ENCODE measurements around the gene COQ10A.

Gene COQ10A

DNA sequence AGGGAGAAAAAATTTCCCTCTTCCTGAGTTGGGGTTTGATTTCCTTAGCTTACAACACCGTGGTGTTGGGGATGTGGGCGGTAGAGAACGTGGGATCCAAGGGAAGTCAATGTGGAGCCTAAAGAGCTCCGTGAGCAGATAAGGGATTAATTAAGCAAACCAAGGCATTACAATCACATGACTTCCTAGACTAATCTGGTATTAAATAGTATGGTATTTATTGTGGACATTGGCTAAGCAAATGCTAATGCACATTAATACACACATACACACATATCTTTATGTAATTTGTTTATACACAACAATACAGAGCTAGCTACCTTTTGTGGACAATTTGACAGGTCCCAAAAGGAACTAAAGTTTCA lies 44.2 kb upstream of the COQ10A start:
- TF ChIP-seq, protein P1, sequence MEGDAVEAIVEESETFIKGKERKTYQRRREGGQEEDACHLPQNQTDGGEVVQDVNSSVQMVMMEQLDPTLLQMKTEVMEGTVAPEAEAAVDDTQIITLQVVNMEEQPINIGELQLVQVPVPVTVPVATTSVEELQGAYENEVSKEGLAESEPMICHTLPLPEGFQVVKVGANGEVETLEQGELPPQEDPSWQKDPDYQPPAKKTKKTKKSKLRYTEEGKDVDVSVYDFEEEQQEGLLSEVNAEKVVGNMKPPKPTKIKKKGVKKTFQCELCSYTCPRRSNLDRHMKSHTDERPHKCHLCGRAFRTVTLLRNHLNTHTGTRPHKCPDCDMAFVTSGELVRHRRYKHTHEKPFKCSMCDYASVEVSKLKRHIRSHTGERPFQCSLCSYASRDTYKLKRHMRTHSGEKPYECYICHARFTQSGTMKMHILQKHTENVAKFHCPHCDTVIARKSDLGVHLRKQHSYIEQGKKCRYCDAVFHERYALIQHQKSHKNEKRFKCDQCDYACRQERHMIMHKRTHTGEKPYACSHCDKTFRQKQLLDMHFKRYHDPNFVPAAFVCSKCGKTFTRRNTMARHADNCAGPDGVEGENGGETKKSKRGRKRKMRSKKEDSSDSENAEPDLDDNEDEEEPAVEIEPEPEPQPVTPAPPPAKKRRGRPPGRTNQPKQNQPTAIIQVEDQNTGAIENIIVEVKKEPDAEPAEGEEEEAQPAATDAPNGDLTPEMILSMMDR (IDR thresholded peaks at IDR 0.05; ENCODE audit: low read depth, low read length), result no peak
- no peak for DNase-seq
- no peaks in the 10 kb centered on the region for H3K4me1 ChIP-seq
- H3K9me3 ChIP-seq, result no peaks in the 10 kb centered on the region
- no peaks in the 10 kb centered on the region for H3K36me3 ChIP-seq
- peak overlapping the region; percentile 96 for H3K4me3 ChIP-seq (ENCODE audit: low read depth, low read length)
- no peaks in the 10 kb centered on the region for H3K27me3 ChIP-seq

DNA sequence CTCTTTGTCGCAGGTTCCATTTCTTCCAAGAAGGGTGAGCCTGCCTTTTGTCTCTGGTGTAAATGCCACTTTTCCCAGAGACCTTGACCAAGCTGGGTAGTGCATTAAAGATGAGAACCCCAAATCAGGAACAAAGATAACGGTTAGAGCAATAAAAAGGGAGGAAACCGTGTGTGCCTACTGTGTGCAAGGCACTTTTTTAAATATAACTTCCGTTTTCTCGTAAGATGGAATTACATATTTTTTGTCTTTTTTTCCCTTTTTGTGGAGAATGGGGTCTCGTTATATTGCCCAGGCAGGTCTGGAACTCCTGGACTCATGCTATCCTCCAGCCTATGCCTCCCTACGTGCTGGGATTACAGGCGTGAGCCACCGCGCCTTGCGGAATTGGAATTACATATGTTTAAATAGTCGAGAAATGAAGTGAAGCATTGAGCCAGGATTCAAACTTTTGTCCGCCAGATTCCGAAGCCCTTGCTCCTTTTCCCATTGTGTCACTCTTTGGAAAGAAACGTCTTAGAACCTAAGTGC lies 43.1 kb upstream of the COQ10A start:
- no peak for DNase-seq
- TF ChIP-seq, protein P1 (IDR thresholded peaks at IDR 0.05; ENCODE audit: low read depth, low read length), result no peak
- Histone ChIP-seq H3K9me3 (no peaks in the 10 kb centered on the region), H3K4me3 (ENCODE audit: low read depth, low read length) (peak overlapping the region; percentile 37), H3K36me3 (no peaks in the 10 kb centered on the region), H3K27me3 (no peaks in the 10 kb centered on the region), H3K4me1 (no peaks in the 10 kb centered on the region)

- peak within 1 kb of the TSS; percentile 94 for H3K4me3 ChIP-seq (ENCODE audit: low read depth, low read length)
- TF ChIP-seq, protein P1 (IDR thresholded peaks at IDR 0.05; ENCODE audit: low read depth, low read length), result peak; percentile 81
- peak; percentile 99 for DNase-seq
- H3K9me3 ChIP-seq, result no peaks in the 10 kb centered on the region
- no peaks in the 10 kb centered on the region for H3K4me1 ChIP-seq
- H3K36me3 ChIP-seq, result no peaks in the 10 kb centered on the region
- no peaks in the 10 kb centered on the region for H3K27me3 ChIP-seq
Measured at GRCh38 chr12:56224102-56224701, 42.5 kb upstream of the COQ10A start, which contains the start of gene NABP2. NABP2 (plus strand) TSS chr12:56224342; CDS start chr12:56224857, 515 bp downstream.

DNA sequence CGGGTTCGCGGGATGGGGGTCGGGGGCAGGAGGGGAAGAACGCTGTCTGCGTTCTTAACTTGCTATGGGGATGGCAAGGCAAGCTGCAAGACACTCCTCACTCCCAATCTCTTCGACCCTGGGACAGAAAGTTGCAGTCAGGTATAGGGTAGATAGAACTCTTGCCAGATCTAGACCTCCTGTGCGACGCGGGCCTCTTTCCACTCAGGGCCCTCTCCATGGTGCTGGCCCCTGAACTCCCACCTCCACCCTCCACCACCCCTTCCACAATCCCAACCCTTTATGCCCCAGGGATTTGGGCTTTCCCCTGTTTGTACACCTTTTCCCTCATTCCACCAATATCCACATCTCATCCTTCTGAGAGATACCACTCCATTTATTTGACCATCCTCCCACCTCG lies 41.8 kb upstream of the COQ10A start:
- TF ChIP-seq, protein P1 (IDR thresholded peaks at IDR 0.05; ENCODE audit: low read depth, low read length), result no peak
- no peaks in the 10 kb centered on the region for H3K4me1 ChIP-seq

DNA sequence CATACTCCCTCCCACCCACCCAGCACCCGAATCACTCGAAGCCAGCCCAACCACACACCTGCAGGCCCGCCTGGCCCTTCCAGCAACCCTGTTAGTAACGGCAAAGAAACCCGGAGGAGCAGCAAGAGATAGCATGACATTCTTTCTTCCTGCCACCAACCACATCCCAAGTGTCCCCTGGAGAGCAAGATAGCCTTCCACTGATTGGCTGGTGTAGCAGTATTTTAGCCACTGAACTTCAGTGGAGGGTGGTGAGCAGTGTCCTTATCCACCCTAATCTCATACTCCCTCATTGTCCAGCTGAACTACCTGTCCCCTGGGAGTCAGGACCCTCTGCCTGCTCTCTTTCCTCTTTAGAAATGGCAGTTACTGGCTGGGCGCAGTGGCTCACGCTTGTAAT lies 37.7 kb upstream of the COQ10A start:
- no peak for DNase-seq
- TF ChIP-seq, protein P1 (IDR thresholded peaks at IDR 0.05; ENCODE audit: low read depth, low read length), result no peak
- H3K4me3 ChIP-seq (ENCODE audit: low read depth, low read length), result no peak overlapping the region
- H3K36me3 ChIP-seq, result no peaks in the 10 kb centered on the region
- no peaks in the 10 kb centered on the region for H3K4me1 ChIP-seq
- H3K9me3 ChIP-seq, result no peaks in the 10 kb centered on the region
- H3K27me3 ChIP-seq, result no peaks in the 10 kb centered on the region

More for the DNA sequence above, 41.8 kb upstream of the COQ10A start:
- H3K9me3 ChIP-seq, result no peaks in the 10 kb centered on the region
- DNase-seq, result no peak
- H3K4me3 ChIP-seq (ENCODE audit: low read depth, low read length), result peak overlapping the region; percentile 94
- H3K27me3 ChIP-seq, result no peaks in the 10 kb centered on the region
- no peaks in the 10 kb centered on the region for H3K36me3 ChIP-seq

- DNase-seq, result no peak
- H3K9me3 ChIP-seq, result no peaks in the 10 kb centered on the region
- TF ChIP-seq, protein P1 (IDR thresholded peaks at IDR 0.05; ENCODE audit: low read depth, low read length), result no peak
Measured at GRCh38 chr12:56229916-56230431, 36.8 kb upstream of the COQ10A start, which contains the start of gene SLC39A5. SLC39A5 (plus strand) TSS chr12:56230051; CDS start chr12:56231275, 1,224 bp downstream.

More at GRCh38 chr12:56229916-56230431, 36.8 kb upstream of the COQ10A start, which contains the start of gene SLC39A5:
- no peaks in the 10 kb centered on the region for H3K4me1 ChIP-seq
- no peaks in the 10 kb centered on the region for H3K27me3 ChIP-seq
- H3K36me3 ChIP-seq, result no peaks in the 10 kb centered on the region
- no peak within 1 kb of the TSS for H3K4me3 ChIP-seq (ENCODE audit: low read depth, low read length)
